ENCODE data around the gene ZNF747.

DNA sequence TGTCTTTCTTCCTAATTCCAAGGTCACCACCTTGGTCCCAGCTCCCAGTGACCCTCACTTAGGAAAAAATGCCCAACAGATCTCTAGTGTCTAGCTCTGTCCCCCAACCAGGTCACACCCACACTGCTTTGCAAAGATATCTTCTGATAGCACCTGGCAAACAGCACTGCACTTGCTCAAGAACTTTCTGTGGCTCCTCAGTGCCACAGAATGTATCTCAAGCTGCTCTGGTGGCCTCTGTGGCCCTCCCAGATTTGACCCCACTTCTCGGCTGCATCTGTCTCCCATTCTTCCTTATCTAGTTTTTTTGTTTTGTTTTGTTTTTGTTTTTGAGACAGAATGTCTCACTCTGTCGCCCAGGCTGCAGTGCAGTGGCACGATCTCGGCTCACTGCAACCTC lies 31.9 kb upstream of the ZNF747 start:
- no peak for TF ChIP-seq POLR2AphosphoS5 (IDR thresholded peaks at IDR 0.05)
- TF ChIP-seq, protein P1, sequence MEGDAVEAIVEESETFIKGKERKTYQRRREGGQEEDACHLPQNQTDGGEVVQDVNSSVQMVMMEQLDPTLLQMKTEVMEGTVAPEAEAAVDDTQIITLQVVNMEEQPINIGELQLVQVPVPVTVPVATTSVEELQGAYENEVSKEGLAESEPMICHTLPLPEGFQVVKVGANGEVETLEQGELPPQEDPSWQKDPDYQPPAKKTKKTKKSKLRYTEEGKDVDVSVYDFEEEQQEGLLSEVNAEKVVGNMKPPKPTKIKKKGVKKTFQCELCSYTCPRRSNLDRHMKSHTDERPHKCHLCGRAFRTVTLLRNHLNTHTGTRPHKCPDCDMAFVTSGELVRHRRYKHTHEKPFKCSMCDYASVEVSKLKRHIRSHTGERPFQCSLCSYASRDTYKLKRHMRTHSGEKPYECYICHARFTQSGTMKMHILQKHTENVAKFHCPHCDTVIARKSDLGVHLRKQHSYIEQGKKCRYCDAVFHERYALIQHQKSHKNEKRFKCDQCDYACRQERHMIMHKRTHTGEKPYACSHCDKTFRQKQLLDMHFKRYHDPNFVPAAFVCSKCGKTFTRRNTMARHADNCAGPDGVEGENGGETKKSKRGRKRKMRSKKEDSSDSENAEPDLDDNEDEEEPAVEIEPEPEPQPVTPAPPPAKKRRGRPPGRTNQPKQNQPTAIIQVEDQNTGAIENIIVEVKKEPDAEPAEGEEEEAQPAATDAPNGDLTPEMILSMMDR (IDR thresholded peaks at IDR 0.05) = no peak
- no peak for TF ChIP-seq POLR2A (IDR thresholded peaks at IDR 0.05)

Measured in transverse colon (tissue), 4 donors.